Mucosa of stomach (tissue), 1 donor: ENCODE results near the gene EDA.

Experiments used
- H3K27me3 ChIP-seq: one replicate; pipeline ENCODE4 v1.7.0; 2013; ENCODE audit warnings: mild to moderate bottlenecking, low read length; ENCODE audit not compliant: control insufficient read depth, insufficient read depth
- H3K36me3 ChIP-seq: one replicate; pipeline ENCODE4 v1.7.0; 2013; ENCODE audit warnings: low read length; ENCODE audit not compliant: control insufficient read depth, insufficient read depth
- H3K4me1 ChIP-seq: one replicate; pipeline ENCODE4 v1.7.0; 2013; ENCODE audit warnings: mild to moderate bottlenecking, low read length; ENCODE audit not compliant: control insufficient read depth, insufficient read depth
- H3K4me3 ChIP-seq: one replicate; pipeline ENCODE4 v1.7.0; 2013; ENCODE audit warnings: low read length
- H3K9ac ChIP-seq: one replicate; pipeline ENCODE4 v1.7.0; 2013; ENCODE audit warnings: mild to moderate bottlenecking, low read length, moderate library complexity
- H3K9me3 ChIP-seq: one replicate; pipeline ENCODE4 v1.7.0; 2013; ENCODE audit warnings: mild to moderate bottlenecking, low read length, moderate library complexity; ENCODE audit not compliant: control insufficient read depth
- donor health status: Pancreatic carcinoma.

The EDA gene

GRCh38 chrX:69615779-69616456 is at the start of gene EDA:
Gene EDA, plus strand, starts transcription at chrX:69616113.
- H3K4me1 ChIP-seq = no peaks in the 10 kb centered on the region
- peak within 1 kb of the TSS; percentile 31 for H3K4me3 ChIP-seq
- no peaks in the 10 kb centered on the region for H3K9me3 ChIP-seq
- H3K9ac ChIP-seq = no peak within 1 kb of the TSS
- no peaks in the 10 kb centered on the region for H3K36me3 ChIP-seq
- H3K27me3 ChIP-seq = no peaks in the 10 kb centered on the region

- no peaks in the 10 kb centered on the region for H3K27me3 ChIP-seq
- no peak overlapping the region for H3K9ac ChIP-seq
- no peaks in the 10 kb centered on the region for H3K4me1 ChIP-seq
Observed at GRCh38 chrX:69568828-69569227, 47.1 kb upstream of the EDA start.

GRCh38 chrX:69597399-69597798 is 18.5 kb upstream of the EDA start:
- Histone ChIP-seq H3K4me1 (no peaks in the 10 kb centered on the region), H3K9me3 (no peaks in the 10 kb centered on the region), H3K27me3 (no peaks in the 10 kb centered on the region), H3K9ac (no peak overlapping the region), H3K36me3 (no peaks in the 10 kb centered on the region), H3K4me3 (no peak overlapping the region)

More at GRCh38 chrX:69568828-69569227, 47.1 kb upstream of the EDA start:
- Histone ChIP-seq H3K36me3 (no peaks in the 10 kb centered on the region), H3K9me3 (no peaks in the 10 kb centered on the region), H3K4me3 (no peak overlapping the region)

GRCh38 chrX:69600182-69600581 is 15.7 kb upstream of the EDA start:
- Histone ChIP-seq H3K4me1 (no peaks in the 10 kb centered on the region), H3K9me3 (no peaks in the 10 kb centered on the region), H3K36me3 (no peaks in the 10 kb centered on the region), H3K4me3 (no peak overlapping the region), H3K27me3 (no peaks in the 10 kb centered on the region), H3K9ac (no peak overlapping the region)

- H3K27me3 ChIP-seq = no peaks in the 10 kb centered on the region
- H3K9ac ChIP-seq = no peak overlapping the region
- H3K36me3 ChIP-seq = no peaks in the 10 kb centered on the region
- H3K9me3 ChIP-seq = no peaks in the 10 kb centered on the region
- no peak overlapping the region for H3K4me3 ChIP-seq
- H3K4me1 ChIP-seq = no peaks in the 10 kb centered on the region
Observed at GRCh38 chrX:69603566-69604194, 12.2 kb upstream of the EDA start.

- Histone ChIP-seq H3K9me3 (no peaks in the 10 kb centered on the region), H3K4me3 (no peak overlapping the region), H3K9ac (no peak overlapping the region), H3K27me3 (no peaks in the 10 kb centered on the region), H3K36me3 (no peaks in the 10 kb centered on the region), H3K4me1 (no peaks in the 10 kb centered on the region)
Observed at GRCh38 chrX:69605521-69605920, 10.4 kb upstream of the EDA start.

GRCh38 chrX:69607616-69608015 is 8.3 kb upstream of the EDA start:
- no peaks in the 10 kb centered on the region for H3K4me1 ChIP-seq
- H3K27me3 ChIP-seq = no peaks in the 10 kb centered on the region
- no peak overlapping the region for H3K9ac ChIP-seq
- no peak overlapping the region for H3K4me3 ChIP-seq
- no peaks in the 10 kb centered on the region for H3K9me3 ChIP-seq
- no peaks in the 10 kb centered on the region for H3K36me3 ChIP-seq

GRCh38 chrX:69613946-69614345 is 2.0 kb upstream of the EDA start:
- H3K9me3 ChIP-seq = no peaks in the 10 kb centered on the region

GRCh38 chrX:69614886-69615285 is 1.0 kb upstream of the EDA start:
- no peak overlapping the region for H3K9ac ChIP-seq
- H3K4me3 ChIP-seq = no peak overlapping the region
- H3K27me3 ChIP-seq = no peaks in the 10 kb centered on the region
- H3K9me3 ChIP-seq = no peaks in the 10 kb centered on the region
- no peaks in the 10 kb centered on the region for H3K4me1 ChIP-seq
- no peaks in the 10 kb centered on the region for H3K36me3 ChIP-seq

More at GRCh38 chrX:69613946-69614345, 2.0 kb upstream of the EDA start:
- no peaks in the 10 kb centered on the region for H3K27me3 ChIP-seq
- no peaks in the 10 kb centered on the region for H3K4me1 ChIP-seq
- H3K36me3 ChIP-seq = no peaks in the 10 kb centered on the region
- H3K4me3 ChIP-seq = no peak overlapping the region
- H3K9ac ChIP-seq = no peak overlapping the region

- Histone ChIP-seq H3K4me1 (no peaks in the 10 kb centered on the region), H3K27me3 (no peaks in the 10 kb centered on the region), H3K4me3 (no peak overlapping the region), H3K36me3 (no peaks in the 10 kb centered on the region), H3K9me3 (no peaks in the 10 kb centered on the region), H3K9ac (no peak overlapping the region)
Observed at GRCh38 chrX:69615342-69615741, 571 bp upstream of the EDA start.

GRCh38 chrX:69616457-69617203 is 717 bp downstream of the EDA start:
- peak overlapping the region; percentile 31 for H3K4me3 ChIP-seq
- H3K9me3 ChIP-seq = no peaks in the 10 kb centered on the region
- no peak overlapping the region for H3K9ac ChIP-seq
- H3K4me1 ChIP-seq = no peaks in the 10 kb centered on the region
- H3K27me3 ChIP-seq = no peaks in the 10 kb centered on the region
- no peaks in the 10 kb centered on the region for H3K36me3 ChIP-seq

- H3K4me3 ChIP-seq = no peak overlapping the region
- H3K27me3 ChIP-seq = no peaks in the 10 kb centered on the region
- H3K9me3 ChIP-seq = no peaks in the 10 kb centered on the region
Observed at GRCh38 chrX:69618803-69619202, 2.9 kb downstream of the EDA start.

More at GRCh38 chrX:69618803-69619202, 2.9 kb downstream of the EDA start:
- Histone ChIP-seq H3K9ac (no peak overlapping the region), H3K36me3 (no peaks in the 10 kb centered on the region), H3K4me1 (no peaks in the 10 kb centered on the region)
